K562 (cell line): ENCODE results near the gene MGRN1. TPM values are rescaled to one million over a fixed set of nuclear protein-coding genes. Genes with fewer than 3 reads are reported as not detected.

ENCODE experiments used
- ATAC-seq: fragments of 200-7000 bp; cut with Tn5 transposase; 3 replicates; pipeline ENCODE4 v1.9.1; 2020; ENCODE audit warnings: moderate library complexity
- BruUV-seq: library from RNA; stranded (reverse); fragments of 400-500 nt; replicated peaks from 2 replicates; lab custom pipeline; 2021; lab: Mats Ljungman, UMichigan
- CTCF ChIA-PET: fragments of 300-600 bp; formaldehyde crosslinking; extraction: SDS; loops from one replicate; lab custom pipeline; 2021; ENCODE audit warnings: low intra/inter-chr PET ratio; lab: Yijun Ruan, JAX
- POLR2A ChIA-PET: fragments of 300-600, 350-650 bp; sonication (Branson Sonifier 250); formaldehyde crosslinking; extraction: SDS; loops from one replicate; lab custom pipeline; 2021; ENCODE audit warnings: antibody characterized with exemption, inconsistent platforms; lab: Yijun Ruan, JAX
- DNase-seq, 4 experiments: peaks; one replicate each; pipeline versions ENCODE4 v3.0.0 to v3.0.0-alpha.2; 2011 to 2018; ENCODE audit warnings: low spot score in 3 of 4, mixed read lengths in 3 of 4; ENCODE audit errors: extremely low read depth in 1 of 4
- FAIRE-seq: peaks from 2 replicates; lab custom pipeline; 2011; peaks lifted over from hg19 to GRCh38; lab: Jason Lieb, UNC
- H2AFZ ChIP-seq: 2 replicates; pipeline ENCODE4 v1.6.0; 2011; ENCODE audit warnings: low read depth, low read length, control low read depth, inconsistent platforms
- H3K27ac ChIP-seq: fragments of 200-600 bp; 3 replicates; pipeline ENCODE4 v1.8.0; 2011; ENCODE audit warnings: low read depth, mild to moderate bottlenecking, control low read depth, inconsistent platforms, low read length, moderate library complexity, mixed read lengths; ENCODE audit errors: extremely low read depth
- H3K27me3 ChIP-seq, 2 experiments: fragments of 300-600 bp in 1 of 2; 2 replicates in 1 of 2; 3 replicates in 1 of 2; pipeline versions ENCODE4 v1.6.0 to v1.8.0; 2011; ENCODE audit warnings: inconsistent platforms in 2 of 2, low read length in 2 of 2, mild to moderate bottlenecking in 1 of 2, mixed read lengths in 1 of 2, moderate library complexity in 1 of 2; ENCODE audit not compliant: control insufficient read depth in 2 of 2, insufficient read depth in 2 of 2
- H3K36me3 ChIP-seq: fragments of 300-600 bp; 3 replicates; pipeline ENCODE4 v1.8.0; 2011; ENCODE audit warnings: mild to moderate bottlenecking, low read length, inconsistent platforms; ENCODE audit not compliant: control insufficient read depth, insufficient read depth
- H3K4me1 ChIP-seq, 2 experiments: fragments of 200-600 bp in 1 of 2; replicated peaks in 1 of 2; 2 replicates in 1 of 2; 3 replicates in 1 of 2; pipeline versions ENCODE4 v1.5.1 to v1.8.0; 2011; ENCODE audit warnings: inconsistent platforms in 2 of 2, low read length in 2 of 2, mild to moderate bottlenecking in 1 of 2, mixed read lengths in 1 of 2, moderate library complexity in 1 of 2; ENCODE audit not compliant: control insufficient read depth in 2 of 2, insufficient read depth in 2 of 2
- H3K4me2 ChIP-seq: 2 replicates; pipeline ENCODE4 v1.6.1; 2011; ENCODE audit warnings: low read length, control low read depth, inconsistent platforms, mixed read lengths; ENCODE audit not compliant: insufficient read depth
- H3K4me3 ChIP-seq: fragments of 200-600 bp; sonication (generic), shearing (Covaris generic); 2 replicates; pipeline ENCODE4 v1.5.1; 2016; ENCODE audit warnings: control low read depth, inconsistent platforms
- H3K79me2 ChIP-seq: fragments of 200-600 bp; 3 replicates; pipeline ENCODE4 v1.8.0; 2011; ENCODE audit warnings: low read length, inconsistent platforms; ENCODE audit not compliant: control insufficient read depth, insufficient read depth
- H3K9ac ChIP-seq, 2 experiments: 2 replicates each; pipeline versions ENCODE4 v1.6.0 to v1.6.1; 2011; ENCODE audit warnings: low read depth in 2 of 2, low read length in 2 of 2, control low read depth in 1 of 2, inconsistent platforms in 1 of 2, mild to moderate bottlenecking in 1 of 2, mixed read lengths in 1 of 2; ENCODE audit not compliant: insufficient read depth in 1 of 2
- H3K9me1 ChIP-seq: one replicate; pipeline ENCODE4 v1.6.0; 2011; ENCODE audit warnings: inconsistent platforms, mild to moderate bottlenecking, low read length, moderate library complexity; ENCODE audit not compliant: control insufficient read depth, insufficient read depth
- H3K9me3 ChIP-seq: replicated peaks from 2 replicates; pipeline ENCODE4 v1.5.1; 2011; ENCODE audit warnings: low read depth, low read length, inconsistent platforms; ENCODE audit not compliant: control insufficient read depth, insufficient read depth
- H4K20me1 ChIP-seq: replicated peaks from 2 replicates; pipeline ENCODE4 v1.6.1; 2011; ENCODE audit warnings: low read length, inconsistent platforms, mixed read lengths; ENCODE audit not compliant: control insufficient read depth, insufficient read depth
- EP400 ChIP-seq: fragments of 450-650 bp; IDR thresholded peaks from 2 replicates; pipeline ENCODE4 v1.6.1; 2017; ENCODE audit warnings: antibody characterized with exemption, mild to moderate bottlenecking, moderate library complexity
- POLR2G ChIP-seq: fragments of 200-400 bp; formaldehyde crosslinking; IDR thresholded peaks from 2 replicates; pipeline ENCODE4 v1.6.1; 2017; ENCODE audit warnings: low read depth, mild to moderate bottlenecking, antibody characterized with exemption, low read length, moderate library complexity
- RBFOX2 ChIP-seq: fragments of 200-400 bp; formaldehyde crosslinking; IDR thresholded peaks from 2 replicates; pipeline ENCODE4 v1.6.1; 2017; ENCODE audit warnings: low read depth, mild to moderate bottlenecking, low read length, moderate library complexity
- SAP30 ChIP-seq: fragments of 200-600 bp; sonication (generic); IDR thresholded peaks from 2 replicates; pipeline ENCODE4 v1.6.1; 2012; ENCODE audit warnings: borderline replicate concordance, low read depth, mild to moderate bottlenecking, moderate library complexity, low read length, control low read depth, inconsistent platforms; ENCODE audit not compliant: insufficient read depth, poor library complexity, severe bottlenecking
- TFAP4 ChIP-seq: sonication (generic); formaldehyde crosslinking; IDR thresholded peaks from 2 replicates; pipeline ENCODE4 v1.8.0; 2022; ENCODE audit warnings: missing genetic modification reagents, mild to moderate bottlenecking, moderate library complexity, borderline replicate concordance
- whole genome bisulfite sequencing: fragments of 100-300 bp; shearing (Covaris generic); methylation state at CpG from one replicate; pipeline ENCODE4 v1.1.6; 2016; ENCODE audit warnings: low coverage, mixed read lengths; ENCODE audit not compliant: insufficient coverage; ENCODE audit errors: missing lambda C conversion rate; 5-methylcytosine and 5-hydroxymethylcytosine counted together
- in situ Hi-C: fragments of 300-500 bp; cut with MboI; formaldehyde crosslinking; loops from 4 replicates; pipeline ENCODE4 v1.15.0; 2018; ENCODE audit warnings: inconsistent platforms, mixed read lengths
- intact Hi-C: fragments of 100-400 bp; cut with micrococcal nuclease; formaldehyde crosslinking; loops from 2 replicates; pipeline ENCODE4 v1.14.2; 2022
- polyA plus RNA-seq, 8 experiments: library from polyadenylated mRNA; depleted of rRNA in 4 of 8; stranded (reverse) in 5 of 8; unstranded in 3 of 8; fragments of >200 nt; fragmentation: Nextera tagmentation in 2 of 8; fragmentation: Illumina TruSeq in 1 of 8; extraction: Ambion mirVana in 2 of 8; extraction: Trizol in 1 of 8; gene quantifications; 2 replicates each; pipeline versions ENCODE4 v1.2.1 to v1.2.3, GENCODE V29; 2011 to 2014; ENCODE audit warnings: inconsistent platforms in 1 of 8, missing spikeins in 1 of 8
- total RNA-seq, 7 experiments: library from RNA; depleted of rRNA in 6 of 7; stranded (reverse); fragments of >200 nt in 6 of 7; fragmentation: Illumina TruSeq in 2 of 7; extraction: Trizol in 2 of 7; gene quantifications; 2 replicates each; pipeline versions ENCODE4 v1.2.1 to v1.2.3, GENCODE V29; 2011 to 2021; ENCODE audit warnings: low replicate concordance in 1 of 7

MGRN1 gene
- total and polyA plus RNA-seq, 9 of the 15 experiments (the other 6 are each of a cell fraction or from before 2014, with no cell fraction given): 0.15 to 37.9 (median 6.0) TPM

GRCh38 chr16:4610011-4611005 is 14.3 kb upstream of the MGRN1 start:
- H3K27me3 ChIP-seq: no peaks in the 10 kb centered on the region
- no peaks in the 10 kb centered on the region for H3K9me3 ChIP-seq
- 80% methylated on average over 21 of the region's 32 CpGs for WGBS
- H3K4me1 ChIP-seq: peaks cover 10 to 70% of the 10 kb centered on the region in 2 experiments
- peak; percentile 42 for TF ChIP-seq POLR2G
- TF ChIP-seq EP400: no peak
- TF ChIP-seq RBFOX2: peak; percentile 7; the same call in 1 of the 2 replicates
- 0 out of 2 replicates have a peak, but pooled peaks have one; percentile 13 for TF ChIP-seq TFAP4 (CRISPR knock-in tag)
- no peak for TF ChIP-seq SAP30
- no peak overlapping the region for H2AFZ ChIP-seq
- peaks cover 32% of the 10 kb centered on the region; the same call in 1 of the 3 replicates for H3K36me3 ChIP-seq
- no peak for FAIRE-seq
- peaks cover 37% of the 10 kb centered on the region for H3K79me2 ChIP-seq
- no peak for ATAC-seq
- in situ Hi-C loops (no loop called here), intact Hi-C loops (no loop called here)
- peaks cover 42% of the 10 kb centered on the region for H4K20me1 ChIP-seq
- H3K4me2 ChIP-seq: no peak overlapping the region
- H3K27ac ChIP-seq: no peak overlapping the region
- peaks cover 17% of the 10 kb centered on the region for H3K9me1 ChIP-seq
- DNase-seq: no peak
- POLR2A ChIA-PET: interaction anchor here (0.6 to 2.3 kb wide), 2 partner anchors 11 to 24 kb away, joined by 3 to 5 read pairs; no protein-coding TSS in a partner anchor
- CTCF ChIA-PET: no interaction called here
- no peak overlapping the region for H3K4me3 ChIP-seq
- no TSS peak for BruUV-seq
- peak overlapping the region in 1 of 2 experiments; percentile 50; a peak in 1 of 4 replicates for H3K9ac ChIP-seq
